ENCODE measurements around the gene PTK7.

PTK7 gene

DNA sequence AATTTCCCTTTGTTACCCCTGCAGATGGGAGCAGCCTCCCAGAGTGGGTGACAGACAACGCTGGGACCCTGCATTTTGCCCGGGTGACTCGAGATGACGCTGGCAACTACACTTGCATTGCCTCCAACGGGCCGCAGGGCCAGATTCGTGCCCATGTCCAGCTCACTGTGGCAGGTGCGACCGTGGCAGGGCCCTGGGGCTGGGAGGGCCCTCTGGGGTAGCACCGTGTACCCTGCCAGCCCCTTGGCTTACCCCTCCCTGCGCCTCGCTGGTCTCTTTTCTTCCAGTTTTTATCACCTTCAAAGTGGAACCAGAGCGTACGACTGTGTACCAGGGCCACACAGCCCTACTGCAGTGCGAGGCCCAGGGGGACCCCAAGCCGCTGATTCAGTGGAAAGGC is 65.5 kb downstream of the PTK7 start:
- peaks cover 5% of the 10 kb centered on the region for H3K4me1 ChIP-seq (ENCODE audit: insufficient read depth, insufficient read length)
- H3K4me3 ChIP-seq (ENCODE audit: insufficient read length, low read depth) = no peak overlapping the region
- H3K36me3 ChIP-seq (ENCODE audit: insufficient read depth, insufficient read length, low read length) = peaks cover 66% of the 10 kb centered on the region
- no peaks in the 10 kb centered on the region for H3K27me3 ChIP-seq (ENCODE audit: insufficient read depth, insufficient read length)
- no peak for TF ChIP-seq ZNF274 (IDR thresholded peaks at IDR 0.05; ENCODE audit: low read depth, low read length)
- no peaks in the 10 kb centered on the region for H3K9me3 ChIP-seq (ENCODE audit: insufficient read depth, low read length)
- DNase-seq (ENCODE audit: low read depth, low spot score) = no peak
- no peak overlapping the region for H3K9ac ChIP-seq (ENCODE audit: insufficient read length, low read depth)

DNA sequence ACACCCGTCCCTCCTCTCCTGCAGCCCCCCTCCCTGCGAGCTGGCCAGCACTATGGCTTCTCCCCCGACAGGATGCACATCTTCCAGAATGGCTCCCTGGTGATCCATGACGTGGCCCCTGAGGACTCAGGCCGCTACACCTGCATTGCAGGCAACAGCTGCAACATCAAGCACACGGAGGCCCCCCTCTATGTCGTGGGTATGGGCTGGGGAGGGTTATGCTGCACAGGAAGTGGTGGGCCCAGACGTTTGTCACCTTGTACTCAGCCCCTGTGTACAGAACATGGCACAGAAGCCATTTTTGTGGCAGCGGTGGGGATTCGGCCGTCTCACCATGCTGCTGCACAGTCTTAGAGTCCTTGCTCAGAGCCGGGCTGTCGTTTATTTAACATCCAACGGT is 66.0 kb downstream of the PTK7 start:
- TF ChIP-seq SUZ12 (IDR thresholded peaks at IDR 0.05; ENCODE audit: extremely low read depth, insufficient read depth, insufficient read length) = no peak
- no peak for TF ChIP-seq ZNF274 (IDR thresholded peaks at IDR 0.05; ENCODE audit: low read depth, low read length)
- no peak for TF ChIP-seq YY1 (IDR thresholded peaks at IDR 0.05; ENCODE audit: insufficient read depth, insufficient read length)
- Histone ChIP-seq H3K9me3 (ENCODE audit: insufficient read depth, low read length) (no peaks in the 10 kb centered on the region), H3K4me3 (ENCODE audit: insufficient read length, low read depth) (no peak overlapping the region), H3K4me1 (ENCODE audit: insufficient read depth, insufficient read length) (peaks cover 5% of the 10 kb centered on the region), H3K9ac (ENCODE audit: insufficient read length, low read depth) (no peak overlapping the region), H3K36me3 (ENCODE audit: insufficient read depth, insufficient read length, low read length) (peaks cover 68% of the 10 kb centered on the region), H3K27me3 (ENCODE audit: insufficient read depth, insufficient read length) (no peaks in the 10 kb centered on the region)
- no peak for DNase-seq (ENCODE audit: low read depth, low spot score)

DNA sequence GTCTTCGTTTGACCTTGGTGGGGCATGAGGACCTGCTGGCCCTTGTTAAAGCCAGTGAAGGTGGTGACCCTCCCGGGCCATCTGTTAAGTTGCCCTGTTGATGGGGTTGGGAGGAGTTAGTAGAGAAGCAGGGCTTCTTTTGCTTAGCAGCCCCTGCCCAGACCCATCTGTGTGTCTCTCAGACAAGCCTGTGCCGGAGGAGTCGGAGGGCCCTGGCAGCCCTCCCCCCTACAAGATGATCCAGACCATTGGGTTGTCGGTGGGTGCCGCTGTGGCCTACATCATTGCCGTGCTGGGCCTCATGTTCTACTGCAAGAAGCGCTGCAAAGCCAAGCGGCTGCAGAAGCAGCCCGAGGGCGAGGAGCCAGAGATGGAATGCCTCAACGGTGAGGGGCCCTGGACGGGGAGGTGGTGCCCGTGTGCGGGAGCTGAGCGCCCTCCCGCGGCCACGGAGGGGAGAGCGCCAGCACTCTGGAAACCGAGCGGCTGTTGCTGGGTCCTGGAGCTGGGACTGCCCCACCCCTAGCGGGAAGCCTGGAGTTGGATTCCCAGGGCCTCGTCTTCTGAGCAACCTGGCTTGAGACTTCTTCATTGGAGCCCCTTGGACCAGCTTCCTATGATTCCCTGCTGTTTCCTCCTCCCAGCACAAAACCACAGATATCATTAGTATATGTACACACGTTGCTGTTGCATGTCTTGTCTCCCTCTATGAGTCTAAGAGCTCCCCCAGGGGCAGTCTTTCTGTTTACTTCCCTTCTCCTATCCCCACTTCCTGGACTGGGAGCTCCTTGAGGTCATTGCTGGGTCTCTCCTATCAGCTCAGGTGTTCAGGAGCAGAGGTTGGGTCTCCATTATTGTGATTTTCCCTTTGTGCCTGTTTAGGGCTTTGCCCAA is 67.4 kb downstream of the PTK7 start:
- TF ChIP-seq YY1 (IDR thresholded peaks at IDR 0.05; ENCODE audit: insufficient read depth, insufficient read length) (no peak), ZNF274 (IDR thresholded peaks at IDR 0.05; ENCODE audit: low read depth, low read length) (no peak), SUZ12 (IDR thresholded peaks at IDR 0.05; ENCODE audit: extremely low read depth, insufficient read depth, insufficient read length) (no peak)
- Histone ChIP-seq H3K4me1 (ENCODE audit: insufficient read depth, insufficient read length) (peaks cover 5% of the 10 kb centered on the region), H3K4me3 (ENCODE audit: insufficient read length, low read depth) (no peak overlapping the region), H3K27me3 (ENCODE audit: insufficient read depth, insufficient read length) (no peaks in the 10 kb centered on the region), H3K9ac (ENCODE audit: insufficient read length, low read depth) (peak overlapping the region; percentile 15), H3K36me3 (ENCODE audit: insufficient read depth, insufficient read length, low read length) (peaks cover 68% of the 10 kb centered on the region), H3K9me3 (ENCODE audit: insufficient read depth, low read length) (no peaks in the 10 kb centered on the region)
- DNase-seq (ENCODE audit: low read depth, low spot score) = peak; percentile 84

DNA sequence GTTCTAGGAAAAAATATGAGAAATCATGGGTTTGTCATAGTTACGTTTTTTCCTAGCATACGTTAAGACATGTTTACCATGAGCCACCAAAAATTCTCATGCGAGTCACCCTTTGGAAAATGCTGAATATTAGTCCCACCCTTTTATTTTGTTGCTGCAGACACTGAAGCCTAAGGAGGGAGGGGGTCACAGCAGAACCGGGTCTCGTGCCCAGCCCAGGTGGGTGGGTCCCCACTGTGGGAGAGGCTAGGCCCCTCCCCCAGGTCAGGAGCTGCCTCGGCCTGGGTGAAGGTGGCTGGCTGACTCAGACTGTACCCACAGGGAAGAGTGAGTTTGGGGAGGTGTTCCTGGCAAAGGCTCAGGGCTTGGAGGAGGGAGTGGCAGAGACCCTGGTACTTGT is 68.8 kb downstream of the PTK7 start:
- no peak for TF ChIP-seq ZNF274 (IDR thresholded peaks at IDR 0.05; ENCODE audit: low read depth, low read length)
- no peak for TF ChIP-seq SUZ12 (IDR thresholded peaks at IDR 0.05; ENCODE audit: extremely low read depth, insufficient read depth, insufficient read length)
- TF ChIP-seq YY1 (IDR thresholded peaks at IDR 0.05; ENCODE audit: insufficient read depth, insufficient read length) = no peak
- Histone ChIP-seq H3K4me3 (ENCODE audit: insufficient read length, low read depth) (no peak overlapping the region), H3K9ac (ENCODE audit: insufficient read length, low read depth) (no peak overlapping the region), H3K9me3 (ENCODE audit: insufficient read depth, low read length) (no peaks in the 10 kb centered on the region), H3K27me3 (ENCODE audit: insufficient read depth, insufficient read length) (no peaks in the 10 kb centered on the region), H3K36me3 (ENCODE audit: insufficient read depth, insufficient read length, low read length) (peaks cover 60% of the 10 kb centered on the region), H3K4me1 (ENCODE audit: insufficient read depth, insufficient read length) (peaks cover 5% of the 10 kb centered on the region)
- no peak for DNase-seq (ENCODE audit: low read depth, low spot score)

DNA sequence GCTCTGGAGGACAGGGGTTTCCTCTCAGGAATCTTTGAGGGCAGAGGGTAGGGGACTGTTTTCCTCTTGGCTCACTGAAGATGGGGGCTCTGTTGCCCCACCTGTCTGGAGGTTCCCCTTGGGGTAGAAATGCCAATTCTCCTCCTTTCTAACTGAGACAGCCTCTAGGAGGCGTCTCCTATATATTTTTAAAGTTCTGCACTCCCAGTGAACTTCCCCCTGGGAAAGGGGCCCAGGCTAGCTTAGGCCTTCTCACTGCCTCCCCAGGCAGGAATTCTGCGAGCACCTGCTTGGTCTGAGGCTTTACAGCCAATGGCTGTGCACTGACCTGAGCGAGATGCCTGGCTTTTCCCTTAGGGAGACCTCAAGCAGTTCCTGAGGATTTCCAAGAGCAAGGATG is 70.1 kb downstream of the PTK7 start:
- Histone ChIP-seq H3K9ac (ENCODE audit: insufficient read length, low read depth) (no peak overlapping the region), H3K9me3 (ENCODE audit: insufficient read depth, low read length) (no peaks in the 10 kb centered on the region), H3K27me3 (ENCODE audit: insufficient read depth, insufficient read length) (no peaks in the 10 kb centered on the region), H3K4me1 (ENCODE audit: insufficient read depth, insufficient read length) (peaks cover 5% of the 10 kb centered on the region), H3K36me3 (ENCODE audit: insufficient read depth, insufficient read length, low read length) (peaks cover 65% of the 10 kb centered on the region), H3K4me3 (ENCODE audit: insufficient read length, low read depth) (no peak overlapping the region)
- no peak for TF ChIP-seq YY1 (IDR thresholded peaks at IDR 0.05; ENCODE audit: insufficient read depth, insufficient read length)
- DNase-seq (ENCODE audit: low read depth, low spot score) = no peak

DNA sequence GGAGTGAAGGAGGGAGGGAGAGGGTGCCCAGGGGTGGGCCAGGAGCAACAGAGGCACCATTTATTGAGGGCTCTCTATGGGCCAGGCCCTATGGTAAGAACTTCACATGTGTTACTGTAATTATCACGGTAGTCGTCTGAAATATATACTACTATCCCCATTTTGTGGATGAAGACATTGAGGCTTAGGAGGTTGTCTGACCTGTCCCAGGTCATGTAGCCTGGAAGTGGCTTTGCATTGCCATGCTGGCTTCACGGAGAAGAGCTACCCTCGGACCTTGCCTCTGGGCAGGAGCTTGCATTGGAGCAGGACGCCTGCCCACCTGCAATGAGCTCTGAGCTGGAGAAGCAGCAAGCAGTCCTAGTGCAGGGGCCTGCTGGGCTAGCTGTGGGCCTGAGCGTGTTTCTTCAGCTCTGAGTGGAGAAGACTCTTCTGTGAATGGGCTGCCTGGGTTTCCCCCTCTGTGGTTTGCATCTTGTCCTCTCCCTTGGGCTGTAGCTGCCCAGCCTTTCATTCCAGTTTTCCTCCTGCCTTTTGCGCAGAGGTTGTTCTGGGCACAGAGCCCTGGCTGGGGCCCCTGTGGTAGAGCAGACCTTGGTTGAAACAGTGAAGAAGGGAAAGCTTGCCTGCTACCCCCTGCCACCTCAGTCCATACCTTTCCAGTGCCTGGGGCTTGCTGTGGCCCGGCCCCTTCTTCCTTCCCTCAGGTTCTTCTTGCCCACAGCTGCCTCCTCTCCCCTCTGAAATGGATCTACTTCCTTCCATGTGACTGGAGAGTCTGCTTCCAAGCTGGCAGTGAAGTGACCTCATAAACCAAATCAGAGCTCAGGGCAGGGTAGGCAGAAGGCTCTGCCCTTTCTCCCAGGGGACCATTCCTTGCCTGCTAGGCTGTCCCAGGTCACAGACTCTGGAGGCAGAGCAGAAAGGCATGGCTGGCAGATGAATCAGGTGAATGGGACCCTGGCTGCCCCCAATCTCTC is 70.9 kb downstream of the PTK7 start:
- peaks cover 58% of the 10 kb centered on the region for H3K36me3 ChIP-seq (ENCODE audit: insufficient read depth, insufficient read length, low read length)
- H3K27me3 ChIP-seq (ENCODE audit: insufficient read depth, insufficient read length) = no peaks in the 10 kb centered on the region
- H3K4me3 ChIP-seq (ENCODE audit: insufficient read length, low read depth) = no peak overlapping the region
- no peak overlapping the region for H3K9ac ChIP-seq (ENCODE audit: insufficient read length, low read depth)
- peaks cover 5% of the 10 kb centered on the region for H3K4me1 ChIP-seq (ENCODE audit: insufficient read depth, insufficient read length)
- H3K9me3 ChIP-seq (ENCODE audit: insufficient read depth, low read length) = no peaks in the 10 kb centered on the region
- no peak for DNase-seq (ENCODE audit: low read depth, low spot score)
- TF ChIP-seq YY1 (IDR thresholded peaks at IDR 0.05; ENCODE audit: insufficient read depth, insufficient read length) (no peak), SUZ12 (IDR thresholded peaks at IDR 0.05; ENCODE audit: extremely low read depth, insufficient read depth, insufficient read length) (no peak), ZNF274 (IDR thresholded peaks at IDR 0.05; ENCODE audit: low read depth, low read length) (no peak)
